HG02973 (cell line): ENCODE results near the gene GOT2.
A peak's percentile ranks its signal among the peaks of the same experiment; 100 is the strongest.
"Not testable (repeated sequence)": the region's sequence is repeated elsewhere in the genome, so short reads cannot be mapped to it uniquely, and the experiment has no call there.

Experiments
- ATAC-seq: cut with Tn5 transposase; IDR thresholded peaks from one replicate; pipeline ENCODE4 v1.9.1; 2021; ENCODE audit warnings: moderate library complexity; ENCODE audit not compliant: unreplicated experiment

The GOT2 gene

GRCh38 chr16:58733671-58734458 lies at the start of gene GOT2:
Gene GOT2, minus strand, starts transcription at chr16:58734316. Its CDS starts 88 bp downstream, at chr16:58734228.
- peak; percentile 92 for ATAC-seq

DNA sequence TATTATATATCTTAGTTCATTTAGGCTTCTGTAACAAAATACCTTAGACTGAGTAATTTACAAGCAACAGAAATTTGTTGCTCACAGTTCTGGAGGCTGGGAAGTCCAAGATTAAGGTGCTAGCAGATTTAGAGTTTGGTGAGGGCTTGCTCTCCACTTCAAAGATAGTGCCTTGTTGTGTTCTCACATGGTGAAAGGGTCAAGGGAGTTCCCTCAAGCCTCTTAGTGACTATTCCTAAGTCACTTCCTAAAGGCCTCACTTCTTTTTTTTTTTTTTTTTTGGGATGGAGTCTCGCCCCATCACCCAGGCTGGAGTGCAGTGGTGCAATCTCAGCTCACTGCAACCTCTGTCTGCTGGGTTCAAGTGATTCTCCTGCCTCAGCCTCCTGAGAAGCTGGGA lies 45.2 kb upstream of the GOT2 start:
- ATAC-seq: not testable (repeated sequence)

- ATAC-seq: no peak
Observed at GRCh38 chr16:58773870-58774269, 39.8 kb upstream of the GOT2 start.

DNA sequence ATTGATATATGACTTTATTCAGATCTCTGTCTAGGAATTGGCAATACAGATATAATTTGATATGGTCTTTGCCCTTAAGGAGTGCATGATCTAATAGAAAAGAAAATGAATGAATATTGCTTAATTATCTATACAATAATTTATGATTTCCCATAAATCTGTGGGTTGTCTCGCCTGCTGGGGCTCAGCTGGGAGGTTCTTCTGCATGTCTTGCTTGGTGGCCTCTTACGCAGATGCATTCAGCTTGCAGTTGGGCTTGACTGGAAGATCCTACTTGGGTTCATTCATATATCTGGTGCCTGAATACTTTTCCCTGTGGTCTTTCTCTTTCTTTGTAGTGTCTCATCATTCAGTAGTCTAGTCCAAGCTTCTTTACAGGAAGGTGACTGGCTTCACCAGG lies 34.0 kb upstream of the GOT2 start:
- no peak for ATAC-seq

GRCh38 chr16:58767581-58767980 lies 33.5 kb upstream of the GOT2 start:
- no peak for ATAC-seq

DNA sequence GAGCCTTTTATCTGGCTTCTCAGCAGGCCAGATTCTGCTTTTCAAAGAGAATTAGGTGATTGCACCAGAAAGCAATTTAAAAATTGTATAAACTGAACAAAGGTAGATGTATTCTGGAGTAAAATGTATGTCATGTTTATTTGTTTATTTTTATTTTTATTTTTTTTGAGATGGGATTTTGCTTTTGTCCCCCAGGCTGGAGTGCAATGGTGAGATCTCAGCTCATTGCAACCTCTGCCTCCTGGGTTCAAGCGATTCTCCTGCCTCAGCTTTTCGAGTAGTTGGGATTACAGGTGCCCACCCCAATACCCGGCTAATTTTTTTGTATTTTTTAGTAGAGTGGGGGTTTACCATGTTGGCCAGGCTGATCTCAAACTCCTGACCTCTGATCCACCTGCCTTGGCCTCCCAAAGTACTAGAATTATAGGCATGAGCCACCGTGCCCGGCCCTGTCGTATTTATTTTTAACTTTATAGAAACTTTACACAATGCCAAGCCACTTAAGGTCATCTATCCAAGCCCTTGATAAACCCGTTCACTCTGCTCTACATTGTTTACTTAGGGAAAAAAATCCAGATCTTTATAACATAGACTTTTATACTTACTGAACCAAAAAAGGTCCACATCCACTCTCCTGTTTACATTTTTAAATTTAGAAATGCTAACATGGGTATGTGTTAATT lies 22.7 kb upstream of the GOT2 start:
- no peak for ATAC-seq

GRCh38 chr16:58755989-58756649 lies 22.0 kb upstream of the GOT2 start:
- peak; percentile 95 for ATAC-seq

DNA sequence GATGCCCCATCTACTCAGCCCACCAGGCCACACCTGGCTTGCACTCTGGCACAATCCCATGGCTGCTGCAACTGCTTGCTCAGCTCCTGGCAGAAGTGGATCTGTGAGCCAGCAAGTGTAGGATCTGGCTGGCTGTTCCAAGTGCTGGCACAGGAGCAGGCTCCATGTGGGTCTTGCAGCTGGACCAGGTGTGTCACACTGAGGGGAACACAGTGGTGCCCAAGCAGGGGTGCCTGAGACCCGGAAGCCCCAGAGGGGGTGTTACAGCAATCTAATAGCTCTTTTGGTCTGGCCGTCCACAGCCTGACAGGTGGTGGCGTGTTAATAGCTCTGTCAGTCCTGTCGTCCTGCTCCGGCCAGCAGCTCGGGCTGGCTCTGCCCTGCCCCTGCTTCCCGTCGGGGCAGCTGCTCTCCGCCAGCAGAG lies 19.6 kb upstream of the GOT2 start:
- ATAC-seq: no peak

DNA sequence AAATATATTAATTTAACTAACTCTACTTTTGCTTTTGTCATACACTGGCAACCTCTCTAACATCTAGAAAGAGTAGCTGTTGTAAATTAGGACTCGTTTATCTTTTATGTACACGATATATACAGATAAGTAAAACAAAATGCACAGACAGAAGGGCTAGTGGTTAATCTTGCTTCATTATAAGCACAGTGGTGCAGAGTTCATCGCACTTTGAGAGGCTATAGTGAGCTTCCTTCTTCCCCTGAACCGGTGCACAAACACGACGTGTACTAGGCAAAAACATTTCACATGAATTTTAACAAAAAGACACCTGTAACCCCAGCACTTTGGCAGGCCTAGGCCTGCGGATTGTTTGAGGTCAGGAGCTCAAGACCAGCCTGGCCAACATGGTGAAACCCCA lies 10.4 kb upstream of the GOT2 start:
- ATAC-seq: no peak

GRCh38 chr16:58741976-58742375 lies 7.9 kb upstream of the GOT2 start:
- ATAC-seq: no peak

DNA sequence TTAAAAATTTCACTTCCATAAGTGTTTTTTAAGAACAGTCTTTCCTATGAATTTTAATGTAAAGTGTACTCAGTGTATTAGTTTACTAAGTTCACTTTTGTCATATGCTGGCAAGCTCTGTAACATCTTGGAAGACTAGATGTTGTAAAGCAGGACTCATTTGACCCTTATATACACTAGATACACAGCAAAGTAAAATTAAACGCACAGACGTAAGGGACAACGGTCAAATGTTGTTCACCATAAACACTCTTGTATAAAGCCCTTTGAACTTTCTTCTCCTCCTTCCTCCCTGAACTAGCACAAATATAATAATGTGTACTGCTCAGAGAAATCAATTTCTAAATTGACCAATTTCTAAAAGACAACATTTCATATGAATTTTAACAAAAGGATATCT lies 7.0 kb upstream of the GOT2 start:
- no peak for ATAC-seq

DNA sequence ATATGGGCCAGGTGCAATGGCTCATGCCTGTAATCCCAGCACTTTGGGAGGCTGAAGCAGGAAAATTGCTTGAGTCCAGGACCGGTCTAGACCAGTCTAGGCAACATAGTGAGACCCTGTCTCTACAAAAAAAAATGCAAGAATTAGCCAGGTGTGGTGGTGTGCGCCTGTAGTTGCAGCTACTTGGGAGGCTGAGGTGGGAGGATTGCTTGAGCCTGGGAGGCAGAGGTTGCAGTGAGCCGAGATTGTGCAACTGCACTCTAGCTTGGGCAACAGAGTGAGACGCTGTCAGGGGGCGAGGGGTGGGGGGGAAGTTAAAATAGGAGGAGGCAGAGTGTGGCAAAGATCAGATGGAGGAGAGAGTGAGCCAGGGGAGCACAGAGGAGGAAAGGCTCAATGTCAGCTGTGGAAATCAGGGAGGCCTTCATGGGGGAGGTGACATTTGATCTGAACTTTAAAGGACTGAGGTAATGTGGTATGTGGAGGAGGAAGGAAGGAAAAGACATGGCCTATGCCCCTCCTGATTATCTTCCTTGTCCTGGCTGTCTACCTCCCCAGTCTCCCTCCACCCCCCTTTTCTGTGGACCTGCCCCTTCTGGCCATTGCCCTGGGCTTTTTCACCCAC lies 4.7 kb upstream of the GOT2 start:
- no peak for ATAC-seq

DNA sequence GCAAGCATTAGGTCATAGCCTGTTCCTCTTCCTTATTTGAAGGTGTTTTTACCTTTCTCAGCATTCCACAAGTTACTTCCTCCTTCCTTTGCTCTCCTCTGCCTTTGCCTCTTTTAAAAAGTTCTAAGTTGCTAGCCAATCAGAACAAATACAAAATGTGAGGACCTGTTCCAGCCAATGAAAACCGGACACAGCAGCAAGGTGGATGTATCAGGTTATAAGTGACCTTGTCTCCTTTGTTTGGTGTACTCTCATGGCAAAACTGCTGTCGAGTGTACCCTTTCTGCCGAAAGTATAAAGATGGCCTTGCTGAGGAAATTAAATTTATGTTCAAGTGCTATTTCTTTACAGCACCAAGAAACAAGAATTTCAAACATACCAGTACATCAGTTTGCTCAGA lies 2.2 kb upstream of the GOT2 start:
- not testable (repeated sequence) for ATAC-seq

GRCh38 chr16:58734459-58734787 lies 307 bp upstream of the GOT2 start:
- no peak for ATAC-seq

DNA sequence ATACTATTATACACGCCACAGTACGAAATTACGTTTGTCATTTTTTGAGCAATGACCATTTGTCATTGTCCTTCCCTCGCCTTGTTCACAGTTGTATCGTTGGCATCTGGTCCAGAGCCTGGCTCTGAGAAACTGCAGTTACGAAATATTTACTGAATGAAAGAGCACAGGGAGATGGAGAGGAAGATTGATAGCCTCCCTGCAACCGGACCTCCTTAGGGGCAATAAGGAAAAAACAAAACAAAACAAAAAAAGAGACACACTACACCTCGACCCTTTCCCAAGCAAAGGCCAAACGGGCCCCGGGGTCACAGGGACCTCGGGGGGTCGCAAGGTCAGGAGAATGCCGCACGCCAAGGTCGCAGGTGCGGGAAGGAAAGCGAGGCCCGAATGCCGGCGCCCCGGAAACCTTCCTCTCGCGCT lies 857 bp downstream of the GOT2 start:
- no peak for ATAC-seq

- peak; percentile 39 for ATAC-seq
Observed at GRCh38 chr16:58732545-58733247, 1.4 kb downstream of the GOT2 start.

GRCh38 chr16:58730724-58731370 lies 3.3 kb downstream of the GOT2 start:
- ATAC-seq: no peak

GRCh38 chr16:58727796-58728568 lies 6.1 kb downstream of the GOT2 start:
- no peak for ATAC-seq

DNA sequence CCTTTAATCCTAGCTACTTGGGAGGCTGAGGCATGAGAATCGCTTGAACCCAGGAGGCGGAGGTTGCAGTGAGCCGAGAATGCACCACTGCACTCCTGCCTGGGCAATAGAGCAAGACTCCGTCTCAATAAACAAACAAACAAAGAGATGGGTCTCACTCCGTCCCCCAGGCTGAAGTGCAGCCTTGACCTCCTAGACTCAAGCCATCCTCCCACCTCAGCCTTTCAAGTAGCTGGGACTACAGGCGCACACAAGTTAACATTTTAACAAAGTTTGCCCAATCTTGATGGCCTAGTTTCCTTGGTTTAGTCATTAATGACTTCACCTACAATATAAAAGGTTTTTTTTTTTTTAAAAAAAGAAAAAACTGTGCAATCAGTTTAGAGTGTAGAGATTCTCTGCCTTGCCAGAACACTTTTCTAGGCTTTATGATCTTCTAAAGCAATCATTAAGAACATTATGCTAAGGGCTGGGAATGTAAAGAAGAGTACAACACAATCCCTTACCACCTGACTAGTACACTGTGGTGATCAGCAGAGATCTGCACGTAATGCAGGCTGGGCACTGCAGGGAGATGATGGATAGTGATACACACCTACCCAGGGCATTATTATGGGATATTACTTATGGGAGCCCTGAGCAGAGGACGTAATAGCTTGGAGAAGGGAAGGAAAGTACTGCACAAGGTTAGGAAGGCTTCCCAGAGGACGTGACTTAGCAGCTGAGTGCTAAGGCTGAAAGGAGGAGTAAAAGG lies 6.9 kb downstream of the GOT2 start:
- no peak for ATAC-seq
